Glutamatergic neuron (in vitro differentiated cells): Measurements from ENCODE around the gene EMC8. TPM values are rescaled to one million over a fixed set of nuclear protein-coding genes. Genes with fewer than 3 reads are reported as not detected.

Experiments
- DNase-seq: peaks from one replicate; pipeline ENCODE4 v3.0.0; 2022
- H3K27ac Mint-ChIP-seq: one replicate; pipeline ENCODE4 v1.8.0; 2020; ENCODE audit warnings: mild to moderate bottlenecking, mixed read lengths, inconsistent platforms; ENCODE audit not compliant: unreplicated experiment
- H3K27me3 Mint-ChIP-seq: one replicate; pipeline ENCODE4 v1.8.0; 2020; ENCODE audit warnings: mild to moderate bottlenecking, moderate library complexity, mixed read lengths, inconsistent platforms; ENCODE audit not compliant: unreplicated experiment
- H3K36me3 Mint-ChIP-seq: one replicate; pipeline ENCODE4 v1.8.0; 2020; ENCODE audit warnings: mild to moderate bottlenecking, mixed read lengths, inconsistent platforms; ENCODE audit not compliant: unreplicated experiment
- H3K4me1 Mint-ChIP-seq: one replicate; pipeline ENCODE4 v1.8.0; 2020; ENCODE audit warnings: mild to moderate bottlenecking, low read depth, mixed read lengths, inconsistent platforms; ENCODE audit not compliant: unreplicated experiment
- H3K4me3 Mint-ChIP-seq: one replicate; pipeline ENCODE4 v1.8.0; 2020; ENCODE audit warnings: mild to moderate bottlenecking, mixed read lengths, inconsistent platforms; ENCODE audit not compliant: unreplicated experiment
- H3K9me3 Mint-ChIP-seq: one replicate; pipeline ENCODE4 v1.8.0; 2020; ENCODE audit warnings: mild to moderate bottlenecking, moderate library complexity, mixed read lengths, inconsistent platforms; ENCODE audit not compliant: unreplicated experiment
- total RNA-seq: library from RNA; stranded (reverse); fragmentation: NEBNext Ultra II Directional; extraction: Animal tissue kit (Norgen Biotek cat#: 25700); gene quantifications from one replicate; pipeline ENCODE4 v1.2.1, GENCODE V29; 2021; ENCODE audit not compliant: unreplicated experiment
- TF ChIP-seq, protein P1 (sequence below): fragments of 200-600 bp; sonication (generic); IDR thresholded peaks from one replicate; pipeline ENCODE4 v1.5.0; 2021; ENCODE audit not compliant: partially characterized antibody, unreplicated experiment

EMC8 gene
- total RNA-seq, 1 donor from 2014 or later, result 34.2 TPM

DNA sequence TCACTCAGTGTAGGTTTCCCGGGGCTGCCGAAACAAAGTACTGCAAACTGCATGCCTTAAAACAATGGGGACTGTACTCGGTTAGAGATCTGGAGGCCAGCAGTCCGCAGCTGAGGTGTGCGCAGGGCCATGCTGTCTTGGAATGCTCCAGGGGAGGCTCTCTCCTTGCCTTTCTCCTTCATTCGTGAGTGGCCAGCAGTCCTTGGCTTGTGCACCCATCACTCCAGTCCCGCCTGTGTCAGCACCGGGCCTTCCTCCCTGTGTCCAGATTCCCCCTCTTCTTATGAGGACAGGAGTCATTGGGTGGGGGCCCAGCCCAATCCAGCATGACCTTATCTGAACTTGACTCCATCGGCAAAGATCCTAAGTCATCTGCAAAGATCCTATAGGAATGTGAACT, 43.5 kb upstream of the EMC8 start:
- peaks cover 2% of the 10 kb centered on the region for H3K9me3 Mint-ChIP-seq
- no peak overlapping the region for H3K27ac Mint-ChIP-seq
- no peak for DNase-seq
- no peaks in the 10 kb centered on the region for H3K36me3 Mint-ChIP-seq
- H3K4me1 Mint-ChIP-seq, result no peaks in the 10 kb centered on the region
- TF ChIP-seq, protein P1, sequence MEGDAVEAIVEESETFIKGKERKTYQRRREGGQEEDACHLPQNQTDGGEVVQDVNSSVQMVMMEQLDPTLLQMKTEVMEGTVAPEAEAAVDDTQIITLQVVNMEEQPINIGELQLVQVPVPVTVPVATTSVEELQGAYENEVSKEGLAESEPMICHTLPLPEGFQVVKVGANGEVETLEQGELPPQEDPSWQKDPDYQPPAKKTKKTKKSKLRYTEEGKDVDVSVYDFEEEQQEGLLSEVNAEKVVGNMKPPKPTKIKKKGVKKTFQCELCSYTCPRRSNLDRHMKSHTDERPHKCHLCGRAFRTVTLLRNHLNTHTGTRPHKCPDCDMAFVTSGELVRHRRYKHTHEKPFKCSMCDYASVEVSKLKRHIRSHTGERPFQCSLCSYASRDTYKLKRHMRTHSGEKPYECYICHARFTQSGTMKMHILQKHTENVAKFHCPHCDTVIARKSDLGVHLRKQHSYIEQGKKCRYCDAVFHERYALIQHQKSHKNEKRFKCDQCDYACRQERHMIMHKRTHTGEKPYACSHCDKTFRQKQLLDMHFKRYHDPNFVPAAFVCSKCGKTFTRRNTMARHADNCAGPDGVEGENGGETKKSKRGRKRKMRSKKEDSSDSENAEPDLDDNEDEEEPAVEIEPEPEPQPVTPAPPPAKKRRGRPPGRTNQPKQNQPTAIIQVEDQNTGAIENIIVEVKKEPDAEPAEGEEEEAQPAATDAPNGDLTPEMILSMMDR, result no peak
- H3K27me3 Mint-ChIP-seq, result peaks cover 6% of the 10 kb centered on the region
- H3K4me3 Mint-ChIP-seq, result no peak overlapping the region

DNA sequence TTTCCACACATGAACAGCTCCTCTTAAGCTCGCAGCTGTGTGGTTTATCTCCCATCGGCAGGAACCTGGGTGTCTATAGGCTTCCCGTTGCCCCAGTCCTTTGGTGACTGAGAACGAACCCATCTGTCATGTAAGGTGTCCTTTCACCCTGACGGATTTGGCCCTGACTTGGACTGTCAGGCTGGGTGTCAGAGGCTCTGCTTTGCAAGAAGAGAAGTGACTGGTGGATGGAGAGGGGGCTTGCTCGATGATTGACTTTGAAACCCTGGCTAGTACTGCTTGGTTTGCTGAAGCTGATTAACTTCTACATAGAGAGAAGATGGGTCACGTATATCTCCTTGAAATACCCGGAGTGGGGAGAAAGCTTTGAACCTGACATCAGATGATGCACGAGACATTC, 43.1 kb upstream of the EMC8 start:
- H3K36me3 Mint-ChIP-seq, result no peaks in the 10 kb centered on the region
- no peak for DNase-seq
- TF ChIP-seq, protein P1, result no peak
- peaks cover 2% of the 10 kb centered on the region for H3K9me3 Mint-ChIP-seq
- H3K27ac Mint-ChIP-seq, result no peak overlapping the region
- peaks cover 6% of the 10 kb centered on the region for H3K27me3 Mint-ChIP-seq
- no peaks in the 10 kb centered on the region for H3K4me1 Mint-ChIP-seq
- H3K4me3 Mint-ChIP-seq, result no peak overlapping the region

DNA sequence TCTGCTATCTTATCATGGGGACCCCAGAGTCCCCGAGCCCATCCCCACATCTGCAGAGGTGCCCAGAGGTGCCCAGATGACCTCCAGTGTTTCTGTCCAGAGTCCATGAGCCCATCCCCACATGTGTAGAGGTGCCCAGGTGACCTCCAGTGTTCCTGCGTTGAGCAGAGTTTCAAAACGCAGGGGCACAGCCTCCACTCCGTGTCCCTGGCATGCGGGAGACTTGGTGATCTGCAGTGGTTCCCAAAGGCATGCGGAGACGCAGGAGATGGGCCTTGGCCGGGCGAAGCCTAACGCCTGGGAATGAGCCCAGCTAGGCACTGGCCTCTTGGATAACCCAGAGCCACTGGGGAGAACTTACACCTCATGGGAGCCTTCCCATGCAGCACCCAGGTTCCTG, 41.5 kb upstream of the EMC8 start:
- no peaks in the 10 kb centered on the region for H3K4me1 Mint-ChIP-seq
- DNase-seq, result no peak
- H3K27ac Mint-ChIP-seq, result no peak overlapping the region
- no peaks in the 10 kb centered on the region for H3K36me3 Mint-ChIP-seq
- TF ChIP-seq, protein P1, result no peak
- H3K27me3 Mint-ChIP-seq, result peaks cover 6% of the 10 kb centered on the region
- H3K4me3 Mint-ChIP-seq, result no peak overlapping the region
- H3K9me3 Mint-ChIP-seq, result no peaks in the 10 kb centered on the region

DNA sequence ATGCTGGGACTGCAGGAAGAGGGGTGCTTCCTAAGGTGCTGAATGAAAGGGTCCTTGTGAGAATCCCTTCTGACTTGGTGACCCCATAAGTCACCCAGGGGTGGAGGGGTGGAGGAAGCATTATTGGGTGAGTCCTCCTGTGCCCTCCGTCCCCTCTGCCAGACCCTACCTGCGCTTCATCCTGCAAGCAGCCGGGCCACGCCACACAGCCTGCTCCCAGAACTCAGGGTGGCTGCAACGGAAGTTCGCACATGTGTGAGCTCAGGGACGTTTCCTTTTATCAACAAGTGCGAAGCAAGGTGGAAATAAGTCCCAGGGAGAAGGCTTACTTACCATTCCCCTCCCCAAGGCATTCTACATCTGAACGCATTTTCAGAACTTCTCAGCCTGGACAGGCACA, 41.1 kb upstream of the EMC8 start:
- H3K4me3 Mint-ChIP-seq, result no peak overlapping the region
- H3K36me3 Mint-ChIP-seq, result no peaks in the 10 kb centered on the region
- H3K4me1 Mint-ChIP-seq, result no peaks in the 10 kb centered on the region
- no peak for DNase-seq
- no peaks in the 10 kb centered on the region for H3K9me3 Mint-ChIP-seq
- H3K27me3 Mint-ChIP-seq, result peaks cover 6% of the 10 kb centered on the region
- TF ChIP-seq, protein P1, result no peak
- no peak overlapping the region for H3K27ac Mint-ChIP-seq

DNA sequence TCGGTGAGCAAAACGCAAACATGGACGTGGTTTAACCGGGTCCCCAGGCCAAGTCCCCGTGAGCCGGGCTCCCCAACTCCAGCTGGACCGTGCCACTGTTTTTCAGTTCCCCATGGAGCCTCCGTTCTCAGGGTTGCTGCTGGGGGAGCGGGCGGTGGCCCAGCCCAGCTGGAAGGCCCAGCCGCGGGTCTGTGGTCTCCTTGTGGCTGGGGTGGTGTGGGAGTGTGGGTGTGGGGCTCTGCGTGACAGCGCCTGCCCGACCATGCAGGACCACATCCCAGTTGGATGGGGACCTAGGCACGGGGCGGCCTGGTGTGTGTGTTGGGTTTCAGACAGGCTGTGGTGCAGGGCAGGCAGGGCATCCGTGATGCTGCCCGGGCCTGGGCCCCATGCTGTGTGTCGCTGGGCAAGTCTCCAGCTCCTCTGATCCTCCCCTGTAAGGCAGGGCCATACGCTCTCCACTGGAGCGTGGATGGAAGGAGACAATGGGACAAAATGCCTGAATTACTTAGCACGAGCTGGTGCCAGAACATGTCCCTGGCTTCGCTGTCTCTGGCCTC, 40.4 kb upstream of the EMC8 start:
- Mint-ChIP-seq H3K27me3 (peaks cover 6% of the 10 kb centered on the region), H3K4me3 (no peak overlapping the region), H3K36me3 (no peaks in the 10 kb centered on the region), H3K27ac (no peak overlapping the region), H3K4me1 (no peaks in the 10 kb centered on the region), H3K9me3 (no peaks in the 10 kb centered on the region)
- no peak for DNase-seq
- TF ChIP-seq, protein P1, result no peak
